GM18526 (cell line): ENCODE measurements around the gene CDHR5.

Source experiments
- POLR2A ChIP-seq: IDR thresholded peaks from 3 replicates; pipeline ENCODE4 v1.6.1; 2011; ENCODE audit not compliant: insufficient read length; ENCODE audit errors: extremely low read depth

Gene CDHR5, protein sequence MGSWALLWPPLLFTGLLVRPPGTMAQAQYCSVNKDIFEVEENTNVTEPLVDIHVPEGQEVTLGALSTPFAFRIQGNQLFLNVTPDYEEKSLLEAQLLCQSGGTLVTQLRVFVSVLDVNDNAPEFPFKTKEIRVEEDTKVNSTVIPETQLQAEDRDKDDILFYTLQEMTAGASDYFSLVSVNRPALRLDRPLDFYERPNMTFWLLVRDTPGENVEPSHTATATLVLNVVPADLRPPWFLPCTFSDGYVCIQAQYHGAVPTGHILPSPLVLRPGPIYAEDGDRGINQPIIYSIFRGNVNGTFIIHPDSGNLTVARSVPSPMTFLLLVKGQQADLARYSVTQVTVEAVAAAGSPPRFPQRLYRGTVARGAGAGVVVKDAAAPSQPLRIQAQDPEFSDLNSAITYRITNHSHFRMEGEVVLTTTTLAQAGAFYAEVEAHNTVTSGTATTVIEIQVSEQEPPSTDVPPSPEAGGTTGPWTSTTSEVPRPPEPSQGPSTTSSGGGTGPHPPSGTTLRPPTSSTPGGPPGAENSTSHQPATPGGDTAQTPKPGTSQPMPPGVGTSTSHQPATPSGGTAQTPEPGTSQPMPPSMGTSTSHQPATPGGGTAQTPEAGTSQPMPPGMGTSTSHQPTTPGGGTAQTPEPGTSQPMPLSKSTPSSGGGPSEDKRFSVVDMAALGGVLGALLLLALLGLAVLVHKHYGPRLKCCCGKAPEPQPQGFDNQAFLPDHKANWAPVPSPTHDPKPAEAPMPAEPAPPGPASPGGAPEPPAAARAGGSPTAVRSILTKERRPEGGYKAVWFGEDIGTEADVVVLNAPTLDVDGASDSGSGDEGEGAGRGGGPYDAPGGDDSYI

DNA sequence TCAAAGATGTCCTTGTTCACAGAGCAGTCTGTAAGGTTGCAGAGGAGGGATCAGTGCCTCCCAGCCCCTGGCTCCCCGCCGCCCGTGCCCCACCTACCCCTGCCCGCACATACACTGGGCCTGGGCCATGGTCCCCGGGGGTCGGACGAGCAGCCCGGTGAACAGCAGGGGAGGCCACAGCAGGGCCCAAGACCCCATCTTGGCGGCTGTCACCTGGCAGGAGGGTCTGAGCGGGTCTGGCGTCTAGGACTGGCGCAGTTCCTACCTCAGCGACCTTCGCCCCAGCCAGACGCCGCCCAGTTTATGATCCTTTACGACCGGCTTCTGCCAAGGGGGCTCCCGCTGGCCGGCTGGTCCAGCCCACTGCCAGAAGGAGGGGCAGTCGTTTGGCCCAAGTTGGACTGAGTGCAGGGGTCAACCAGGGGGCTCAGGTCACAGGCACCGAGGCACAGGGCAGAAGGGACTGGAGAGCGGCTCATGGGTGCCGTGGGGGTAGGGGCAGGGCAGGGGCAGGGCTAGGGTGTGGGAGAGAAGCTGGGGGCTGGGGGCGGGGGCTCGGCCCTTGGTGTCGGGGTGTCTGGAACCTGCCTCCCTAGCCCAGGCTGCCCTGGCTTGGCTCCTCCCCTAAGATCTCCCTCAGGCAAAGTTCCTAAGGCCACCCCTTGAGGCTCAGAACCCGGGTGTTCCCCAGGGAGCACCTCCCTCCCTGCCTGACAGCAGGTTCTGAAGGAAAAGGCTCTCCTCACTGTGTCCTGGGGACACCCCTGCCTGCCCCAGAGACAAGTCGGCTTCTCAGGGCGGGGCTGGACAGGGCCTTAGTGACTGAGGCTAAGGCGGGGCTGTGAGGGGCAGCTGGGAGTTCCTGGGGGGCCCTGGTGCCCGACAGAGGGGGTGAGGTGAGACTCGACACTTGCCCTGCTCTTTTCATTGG is at the start of gene CDHR5:
CDHR5 (minus strand) TSS at position 251 of the 931 bp plus-strand sequence; CDS start at position 198, 53 bp downstream.
- no peak for TF ChIP-seq POLR2A

DNA sequence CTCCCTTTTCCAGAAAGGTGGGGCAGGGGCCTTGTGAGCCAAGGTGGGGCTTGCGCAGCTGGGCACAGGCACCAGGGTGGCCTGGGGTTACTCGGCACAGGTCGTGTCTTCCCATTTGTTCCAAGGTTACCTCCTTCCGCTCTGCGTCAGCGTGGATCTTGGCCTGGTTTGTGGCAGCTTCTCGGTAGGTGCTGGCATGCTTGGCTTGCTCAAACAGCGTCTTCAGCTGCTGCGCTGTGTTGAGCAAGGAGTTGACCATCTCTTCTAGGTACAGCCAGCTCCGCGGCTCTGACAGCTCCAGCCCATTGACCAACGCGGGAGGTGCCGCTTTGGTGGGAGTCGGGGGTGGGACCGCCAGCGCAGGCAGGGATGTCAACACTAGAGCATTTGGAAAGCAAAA is 49.7 kb upstream of the CDHR5 start:
- TF ChIP-seq POLR2A = no peak

DNA sequence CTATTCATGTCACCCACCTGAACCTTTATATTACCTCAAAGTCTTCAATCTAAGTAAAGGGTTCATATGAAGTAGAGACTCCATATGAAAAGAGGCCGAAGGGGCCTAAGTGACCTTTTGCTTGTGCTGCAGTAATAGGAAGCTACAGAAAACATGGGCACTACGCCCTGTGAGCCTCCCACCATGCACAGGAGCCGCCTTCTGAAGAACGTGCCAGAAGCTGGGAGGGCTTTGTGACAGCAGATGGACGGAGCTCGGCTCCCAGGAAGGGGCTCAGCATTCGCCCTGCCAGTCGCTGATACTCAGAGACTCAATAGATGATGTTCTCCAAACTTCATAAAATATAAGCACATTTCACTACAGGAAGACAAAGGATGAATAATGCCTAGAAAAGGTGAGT is 49.1 kb upstream of the CDHR5 start:
- no peak for TF ChIP-seq POLR2A

DNA sequence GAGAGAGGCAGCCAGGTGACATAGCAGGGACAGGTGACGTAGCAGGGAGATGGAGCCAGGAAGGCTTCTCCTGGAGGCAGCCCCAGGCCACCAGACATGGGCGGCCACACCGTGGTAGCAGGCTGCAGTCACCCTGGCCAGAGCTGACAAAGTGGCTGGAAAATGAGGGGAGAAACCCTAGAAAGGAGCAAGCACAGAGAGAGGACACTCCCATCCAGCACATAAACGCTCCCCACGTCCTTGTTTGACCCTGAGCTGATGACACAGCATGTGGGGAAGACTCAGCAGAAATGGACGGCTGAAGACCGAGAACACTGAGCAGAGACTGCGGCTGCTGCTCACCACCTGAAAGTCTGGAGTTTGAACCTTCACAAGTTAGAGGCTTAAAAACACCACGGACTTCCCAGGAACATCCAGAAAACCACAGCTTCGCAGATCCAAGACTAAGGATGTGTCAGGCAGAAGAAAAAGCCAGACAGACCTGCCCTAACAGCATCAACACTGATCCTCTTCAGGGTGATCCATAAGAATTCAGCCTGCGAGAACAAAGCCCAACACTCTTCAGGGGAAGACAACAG is 41.0 kb upstream of the CDHR5 start:
- TF ChIP-seq POLR2A = no peak

DNA sequence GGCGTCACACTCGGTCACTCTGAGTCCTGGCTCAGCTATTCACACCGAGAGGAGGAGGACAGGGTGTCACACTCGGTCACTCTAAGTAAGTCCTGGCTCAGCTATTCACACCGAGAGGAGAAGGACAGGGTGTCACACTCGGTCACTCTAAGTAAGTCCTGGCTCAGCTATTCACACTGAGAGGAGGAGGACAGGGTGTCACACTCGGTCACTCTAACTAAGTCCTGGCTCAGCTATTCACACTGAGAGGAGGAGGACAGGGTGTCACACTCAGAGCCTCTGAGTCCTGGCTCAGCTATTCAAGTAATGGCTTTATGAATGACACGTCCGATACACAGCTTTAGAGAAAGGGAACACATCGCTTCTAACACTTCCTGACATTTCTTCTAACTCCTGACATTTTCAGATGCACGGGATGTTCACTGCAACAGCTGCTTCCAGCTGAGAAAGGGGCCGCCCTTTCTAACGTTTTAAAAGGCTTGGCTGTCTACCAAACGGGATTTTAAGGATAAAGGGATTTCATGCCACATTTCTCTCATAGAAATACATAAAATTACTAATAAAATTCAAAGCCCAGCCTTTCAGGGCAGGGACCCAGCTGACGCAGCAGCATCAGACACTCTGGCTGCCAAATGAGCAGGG is 40.4 kb upstream of the CDHR5 start:
- TF ChIP-seq POLR2A = no peak

DNA sequence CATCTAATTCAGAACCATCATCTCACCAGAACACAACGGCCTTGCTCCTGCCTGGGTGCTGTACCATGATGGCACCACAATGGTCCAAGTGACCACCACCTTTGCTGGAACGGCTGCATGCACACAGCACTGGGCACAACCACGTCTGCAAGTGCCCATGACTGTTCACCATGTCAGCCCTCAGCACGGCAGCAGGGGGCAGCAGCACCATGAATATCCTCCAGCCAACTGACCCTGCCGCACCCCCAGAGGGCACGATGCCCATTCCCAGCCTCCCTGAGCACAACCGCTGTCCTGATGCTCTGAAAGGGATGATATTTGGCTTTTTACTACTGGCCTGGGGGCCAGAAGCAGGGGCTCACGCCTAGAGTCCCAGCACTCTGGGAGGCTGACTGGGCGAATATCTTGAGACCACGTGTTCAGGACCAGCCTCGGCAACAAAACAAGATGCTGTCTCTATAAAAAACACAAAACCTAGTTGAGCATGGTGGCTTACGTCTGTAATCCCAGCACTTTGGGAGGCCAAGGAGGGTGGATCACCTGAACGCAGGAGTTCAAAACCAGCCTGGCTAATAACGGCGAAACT is 38.0 kb upstream of the CDHR5 start:
- TF ChIP-seq POLR2A = no peak

DNA sequence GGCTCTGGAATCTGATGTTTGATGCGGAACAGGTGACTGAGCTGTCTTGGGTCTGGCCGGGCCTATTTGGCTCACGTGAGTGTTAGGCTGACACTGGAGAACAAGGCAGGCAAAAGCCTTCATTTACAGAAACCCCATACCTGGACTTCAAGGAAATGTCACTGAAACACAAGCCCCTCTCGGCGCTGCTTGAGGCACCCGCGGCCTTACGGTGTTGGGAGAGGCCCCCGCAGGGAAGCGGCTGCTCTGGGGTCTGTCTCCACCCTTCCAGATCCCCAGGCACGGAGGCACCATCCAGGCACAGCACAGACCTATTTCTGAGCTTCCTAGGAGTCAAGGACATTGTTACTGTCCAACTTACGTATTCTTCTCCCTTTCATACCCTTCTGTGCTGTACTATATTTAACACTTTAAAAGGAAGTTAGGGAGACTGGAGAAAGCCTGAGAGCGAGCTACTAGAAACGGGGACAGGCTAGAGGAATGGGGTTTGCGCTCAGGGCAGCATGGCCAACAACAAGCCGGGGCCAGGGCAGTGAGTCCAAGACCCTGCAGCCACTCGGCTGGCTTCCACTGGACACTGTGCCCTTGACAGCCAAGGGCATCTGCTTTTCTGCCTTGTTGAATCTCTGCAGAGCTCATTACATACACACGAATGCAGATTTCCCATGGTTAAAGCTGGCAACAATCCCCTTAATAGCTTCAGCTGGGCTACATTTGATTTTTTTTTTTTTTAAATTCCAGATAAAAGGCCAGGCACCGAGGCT is 36.1 kb upstream of the CDHR5 start:
- no peak for TF ChIP-seq POLR2A

DNA sequence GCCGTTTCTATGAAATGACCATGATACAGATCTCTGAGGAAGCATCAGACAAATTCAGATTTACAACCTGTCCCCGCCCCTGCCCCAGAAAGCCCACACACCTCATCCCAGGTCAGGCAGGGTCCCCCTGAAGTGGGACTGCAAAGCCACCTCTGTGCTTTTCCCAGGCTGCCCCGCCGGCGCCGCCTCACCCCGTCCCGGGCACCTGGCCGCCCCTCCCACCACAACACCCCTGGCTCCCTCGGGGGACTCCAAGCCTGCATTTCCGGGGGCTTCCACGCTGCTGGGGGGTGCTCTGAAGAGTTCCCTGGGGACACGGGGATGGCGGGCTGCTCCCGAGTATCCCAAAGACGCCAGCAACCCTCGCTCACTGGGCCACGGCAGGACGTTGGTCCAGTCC is 35.5 kb upstream of the CDHR5 start:
- no peak for TF ChIP-seq POLR2A

DNA sequence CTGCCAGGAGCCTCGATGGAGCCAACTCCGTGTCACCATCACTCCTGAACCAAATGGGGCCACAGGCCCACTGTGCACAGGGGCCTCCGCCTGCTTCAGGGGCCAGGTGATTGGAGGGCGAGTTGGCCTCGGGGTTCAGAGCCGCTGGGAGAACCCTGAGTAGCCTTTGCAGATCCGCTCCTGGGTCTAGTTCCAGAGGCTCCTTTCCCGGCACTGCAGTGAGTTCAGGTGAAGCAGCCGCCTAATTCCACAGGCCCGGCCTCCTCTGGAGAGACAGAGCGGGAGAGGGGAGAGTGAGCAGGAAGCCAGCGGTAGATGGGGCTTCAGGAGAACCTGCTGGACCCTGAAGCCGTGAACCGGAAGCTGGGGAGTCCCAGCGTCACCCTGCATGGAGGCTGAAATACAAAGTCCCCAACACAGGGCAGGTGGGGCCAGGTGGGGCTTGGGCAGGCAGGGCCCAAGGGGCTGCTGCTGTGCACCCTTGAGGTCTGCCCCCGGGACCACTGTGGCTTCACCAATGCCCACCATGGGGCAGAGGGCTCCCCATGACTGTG is 34.9 kb upstream of the CDHR5 start:
- no peak for TF ChIP-seq POLR2A

DNA sequence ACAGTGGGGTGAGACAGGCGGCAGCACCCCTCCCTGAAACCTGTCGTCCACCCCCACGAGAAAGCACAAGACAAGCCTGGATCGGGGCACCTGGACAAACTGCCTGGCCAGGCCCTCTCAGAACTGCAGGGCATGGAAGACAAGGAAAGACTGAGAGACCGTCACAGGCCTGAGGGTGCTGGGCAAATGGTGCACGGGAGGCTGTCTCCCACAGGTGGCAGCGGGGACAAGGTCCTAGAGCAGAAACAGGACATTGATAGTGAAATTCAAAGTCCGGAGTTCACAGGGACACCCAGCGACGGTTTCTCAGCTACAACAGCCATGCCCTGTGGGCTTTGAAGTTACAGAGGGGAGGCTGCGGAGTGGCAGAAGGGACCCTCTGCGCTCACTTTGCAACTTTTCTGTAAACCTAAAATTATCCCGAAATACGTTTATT is 33.0 kb upstream of the CDHR5 start:
- TF ChIP-seq POLR2A = no peak

DNA sequence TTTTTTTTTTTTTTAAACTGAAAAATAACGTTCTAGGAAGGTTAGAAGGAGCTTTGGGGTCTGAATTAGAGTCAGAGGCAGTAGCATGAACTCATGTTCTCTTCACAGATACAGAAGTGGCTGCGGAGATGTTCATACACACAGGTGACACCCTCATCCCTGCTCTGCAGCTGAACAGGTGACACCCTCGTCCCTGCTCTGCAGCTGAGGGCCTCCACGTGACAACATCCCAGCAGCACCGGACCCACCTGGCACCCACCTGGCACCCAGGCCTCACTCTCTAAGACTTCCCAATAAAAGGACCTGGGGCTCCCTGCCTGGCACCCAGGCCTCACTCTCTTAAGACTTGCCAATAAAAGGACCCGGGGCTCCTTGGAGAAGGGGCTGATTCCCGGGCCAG is 32.1 kb upstream of the CDHR5 start:
- TF ChIP-seq POLR2A = no peak

DNA sequence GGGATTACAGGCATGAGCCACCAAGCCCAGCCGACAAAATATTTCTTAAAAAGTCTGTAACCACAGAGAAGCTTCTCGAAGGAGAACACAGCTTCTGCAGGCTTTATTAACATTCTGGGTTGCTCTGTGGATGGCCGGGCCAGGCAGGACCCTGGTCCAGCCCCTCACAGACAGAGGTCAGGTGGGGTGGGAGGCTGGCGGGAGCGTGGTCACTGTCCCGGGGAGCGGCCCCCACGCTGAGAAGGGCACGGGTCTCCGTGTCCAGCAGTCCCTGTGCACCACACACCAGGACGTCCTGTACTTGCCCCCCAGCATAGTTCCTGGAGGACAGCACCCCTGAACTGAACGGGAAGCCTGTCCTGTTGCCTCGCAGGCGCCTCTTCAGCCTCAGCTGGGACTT is 31.7 kb upstream of the CDHR5 start:
- TF ChIP-seq POLR2A = no peak
